G401 (cell line): Measurements from ENCODE around the gene PCDHGB6. TPM values are rescaled to one million over a fixed set of nuclear protein-coding genes. Genes with fewer than 3 reads are reported as not detected.
"Not testable (repeated sequence)": the region's sequence is repeated elsewhere in the genome, so short reads cannot be mapped to it uniquely, and the experiment has no call there.

Source experiments
- DNase-seq: peaks from one replicate; pipeline ENCODE4 v3.0.0-alpha.2; 2015; ENCODE audit warnings: low spot score
- in situ Hi-C: cut with HindIII; loops from 2 replicates; pipeline ENCODE4 v1.10.0; 2016; ENCODE audit warnings: low sequenced_read_pairs, mixed read lengths
- total RNA-seq: library from RNA; depleted of rRNA; stranded (reverse); fragments of >200 nt; shearing (Covaris generic); gene quantifications from 2 replicates; pipeline ENCODE4 v1.2.3, GENCODE V29; 2014

PCDHGB6 gene
- total RNA-seq, 1 experiment from 2014 or later, result not detected

DNA sequence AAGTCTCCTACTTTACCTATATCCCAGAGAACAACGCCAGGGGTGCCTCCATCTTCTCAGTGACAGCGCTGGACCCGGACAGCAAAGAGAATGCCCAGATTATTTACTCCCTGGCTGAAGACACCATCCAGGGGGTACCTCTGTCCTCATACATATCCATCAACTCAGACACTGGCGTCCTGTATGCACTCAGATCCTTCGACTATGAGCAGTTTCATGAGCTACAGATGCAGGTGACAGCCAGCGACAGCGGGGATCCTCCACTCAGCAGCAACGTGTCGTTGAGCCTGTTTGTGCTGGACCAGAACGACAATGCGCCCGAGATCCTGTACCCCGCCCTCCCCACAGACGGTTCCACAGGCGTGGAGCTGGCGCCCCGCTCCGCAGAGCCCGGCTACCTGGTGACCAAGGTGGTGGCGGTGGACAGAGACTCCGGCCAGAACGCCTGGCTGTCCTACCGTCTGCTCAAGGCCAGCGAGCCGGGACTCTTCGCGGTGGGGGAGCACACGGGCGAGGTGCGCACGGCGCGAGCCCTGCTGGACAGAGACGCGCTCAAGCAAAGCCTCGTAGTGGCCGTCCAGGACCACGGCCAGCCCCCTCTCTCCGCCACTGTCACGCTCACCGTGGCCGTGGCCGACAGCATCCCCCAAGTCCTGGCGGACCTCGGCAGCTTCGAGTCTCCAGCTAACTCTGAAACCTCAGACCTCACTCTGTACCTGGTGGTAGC lies 6.9 kb downstream of the PCDHGB6 start:
- in situ Hi-C loops, DNase-seq: not testable (repeated sequence)

DNA sequence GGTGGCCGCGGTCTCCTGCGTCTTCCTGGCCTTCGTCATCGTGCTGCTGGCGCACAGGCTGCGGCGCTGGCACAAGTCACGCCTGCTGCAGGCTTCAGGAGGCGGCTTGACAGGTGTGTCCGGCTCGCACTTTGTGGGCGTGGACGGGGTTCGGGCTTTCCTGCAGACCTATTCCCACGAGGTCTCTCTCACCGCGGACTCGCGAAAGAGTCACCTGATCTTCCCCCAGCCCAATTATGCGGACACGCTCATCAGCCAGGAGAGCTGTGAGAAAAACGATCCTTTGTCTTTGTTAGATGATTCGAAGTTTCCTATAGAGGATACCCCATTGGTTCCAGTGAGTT lies 7.4 kb downstream of the PCDHGB6 start:
- in situ Hi-C loops, DNase-seq: not testable (repeated sequence)

DNA sequence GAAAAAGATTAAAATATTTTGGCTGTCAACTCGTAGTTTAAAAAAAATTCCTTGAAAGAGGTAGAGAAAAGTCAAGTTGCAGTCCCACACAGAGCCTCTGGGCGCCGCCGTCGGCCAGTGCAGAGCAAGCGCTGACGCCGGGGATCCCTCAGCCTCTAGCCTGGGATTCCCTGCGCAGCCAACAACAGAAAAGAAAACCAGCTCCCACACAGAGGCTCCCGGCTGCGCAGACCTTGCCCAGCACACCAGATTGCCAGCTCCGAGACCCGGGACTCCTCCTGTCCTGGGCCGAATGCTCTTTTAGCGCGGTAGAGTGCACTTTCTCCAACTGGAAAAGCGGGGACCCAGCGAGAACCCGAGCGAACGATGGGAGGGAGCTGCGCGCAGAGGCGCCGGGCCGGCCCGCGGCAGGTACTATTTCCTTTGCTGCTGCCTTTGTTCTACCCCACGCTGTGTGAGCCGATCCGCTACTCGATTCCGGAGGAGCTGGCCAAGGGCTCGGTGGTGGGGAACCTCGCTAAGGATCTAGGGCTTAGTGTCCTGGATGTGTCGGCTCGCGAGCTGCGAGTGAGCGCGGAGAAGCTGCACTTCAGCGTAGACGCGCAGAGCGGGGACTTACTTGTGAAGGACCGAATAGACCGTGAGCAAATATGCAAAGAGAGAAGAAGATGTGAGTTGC lies 9.8 kb downstream of the PCDHGB6 start, which contains the start of gene PCDHGB7:
PCDHGB7 (plus strand) TSS at position 184 of the 679 bp plus-strand sequence; CDS start at position 367, 183 bp downstream.
- DNase-seq, result peak; percentile 67
- in situ Hi-C loops, result not testable (repeated sequence)

DNA sequence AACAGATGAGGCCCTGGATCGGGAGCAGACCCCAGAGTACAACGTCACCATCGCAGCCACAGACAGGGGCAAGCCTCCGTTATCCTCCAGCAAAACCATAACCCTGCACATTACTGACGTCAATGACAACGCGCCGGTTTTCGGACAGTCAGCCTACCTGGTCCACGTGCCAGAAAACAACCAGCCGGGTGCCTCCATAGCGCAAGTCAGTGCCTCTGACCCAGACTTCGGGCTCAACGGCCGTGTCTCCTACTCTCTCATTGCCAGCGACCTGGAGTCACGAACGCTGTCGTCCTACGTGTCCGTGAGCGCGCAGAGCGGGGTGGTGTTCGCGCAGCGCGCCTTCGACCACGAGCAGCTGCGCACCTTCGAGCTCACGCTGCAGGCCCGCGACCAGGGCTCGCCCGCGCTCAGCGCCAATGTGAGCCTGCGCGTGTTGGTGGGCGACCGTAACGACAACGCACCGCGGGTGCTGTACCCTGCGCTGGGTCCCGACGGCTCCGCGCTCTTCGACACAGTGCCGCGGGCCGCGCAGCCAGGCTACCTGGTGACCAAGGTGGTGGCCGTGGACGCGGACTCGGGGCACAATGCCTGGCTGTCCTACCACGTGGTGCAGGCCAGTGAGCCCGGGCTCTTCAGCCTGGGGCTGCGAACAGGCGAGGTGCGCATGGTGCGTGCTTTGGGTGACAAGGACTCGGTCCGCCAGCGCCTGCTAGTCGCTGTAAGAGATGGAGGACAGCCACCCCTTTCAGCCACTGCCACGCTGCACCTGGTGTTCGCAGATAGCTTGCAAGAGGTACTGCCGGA lies 11.5 kb downstream of the PCDHGB6 start:
- DNase-seq, result no peak
- in situ Hi-C loops, result no loop called here

DNA sequence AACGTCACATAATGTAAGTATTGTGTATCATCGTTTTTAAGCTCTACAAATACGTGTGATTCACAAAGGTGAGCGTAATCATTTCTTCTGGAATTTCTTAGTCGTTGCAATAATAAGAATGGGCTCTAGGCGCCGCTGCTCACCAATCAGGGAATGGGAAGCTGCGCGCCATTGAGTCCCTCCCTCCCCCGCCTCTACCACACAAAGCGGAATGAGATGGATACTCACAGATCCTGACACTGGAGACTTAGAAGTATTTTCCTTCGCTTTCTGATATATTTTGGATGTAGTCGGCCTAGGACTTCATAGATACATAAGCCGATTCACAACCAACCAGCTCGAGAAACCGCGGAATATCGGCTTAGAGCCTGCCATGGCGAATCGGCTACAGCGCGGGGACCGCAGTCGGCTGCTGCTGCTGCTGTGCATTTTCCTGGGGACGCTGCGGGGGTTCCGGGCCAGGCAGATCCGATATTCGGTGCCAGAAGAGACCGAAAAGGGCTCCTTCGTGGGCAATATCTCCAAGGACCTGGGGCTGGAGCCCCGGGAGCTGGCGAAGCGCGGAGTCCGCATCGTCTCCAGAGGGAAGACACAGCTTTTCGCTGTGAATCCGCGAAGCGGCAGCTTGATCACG lies 13.2 kb downstream of the PCDHGB6 start, which contains the start of gene PCDHGA11:
PCDHGA11 (plus strand) TSS at position 197 of the 634 bp plus-strand sequence; CDS start at position 374, 177 bp downstream.
- no peak for DNase-seq
- in situ Hi-C loops, result no loop called here

DNA sequence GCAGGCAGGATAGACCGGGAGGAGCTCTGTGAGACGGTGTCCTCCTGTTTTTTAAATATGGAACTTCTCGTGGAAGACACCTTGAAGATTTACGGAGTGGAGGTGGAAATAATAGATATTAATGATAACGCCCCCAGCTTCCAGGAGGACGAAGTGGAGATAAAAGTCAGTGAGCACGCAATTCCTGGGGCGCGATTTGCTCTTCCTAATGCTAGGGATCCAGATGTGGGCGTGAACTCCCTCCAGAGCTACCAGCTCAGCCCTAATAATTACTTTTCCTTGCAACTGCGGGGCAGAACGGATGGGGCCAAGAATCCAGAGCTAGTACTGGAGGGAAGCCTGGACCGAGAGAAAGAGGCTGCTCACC lies 13.7 kb downstream of the PCDHGB6 start:
- in situ Hi-C loops, result no loop called here
- no peak for DNase-seq

DNA sequence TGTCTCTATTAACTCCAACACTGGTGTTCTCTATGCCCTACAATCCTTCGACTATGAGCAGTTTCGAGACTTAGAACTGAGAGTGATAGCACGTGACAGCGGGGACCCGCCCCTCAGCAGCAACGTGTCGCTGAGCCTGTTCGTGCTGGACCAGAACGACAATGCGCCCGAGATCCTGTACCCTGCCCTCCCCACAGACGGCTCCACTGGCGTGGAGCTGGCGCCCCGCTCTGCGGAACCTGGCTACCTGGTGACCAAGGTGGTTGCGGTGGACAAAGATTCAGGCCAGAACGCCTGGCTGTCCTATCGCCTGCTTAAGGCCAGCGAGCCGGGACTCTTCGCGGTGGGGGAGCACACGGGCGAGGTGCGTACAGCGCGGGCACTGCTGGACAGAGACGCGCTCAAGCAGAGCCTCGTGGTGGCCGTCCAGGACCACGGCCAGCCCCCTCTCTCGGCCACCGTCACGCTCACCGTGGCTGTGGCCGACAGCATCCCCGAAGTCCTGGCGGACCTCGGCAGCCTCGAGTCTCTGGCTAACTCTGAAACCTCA lies 15.0 kb downstream of the PCDHGB6 start:
- in situ Hi-C loops, result no loop called here
- no peak for DNase-seq

DNA sequence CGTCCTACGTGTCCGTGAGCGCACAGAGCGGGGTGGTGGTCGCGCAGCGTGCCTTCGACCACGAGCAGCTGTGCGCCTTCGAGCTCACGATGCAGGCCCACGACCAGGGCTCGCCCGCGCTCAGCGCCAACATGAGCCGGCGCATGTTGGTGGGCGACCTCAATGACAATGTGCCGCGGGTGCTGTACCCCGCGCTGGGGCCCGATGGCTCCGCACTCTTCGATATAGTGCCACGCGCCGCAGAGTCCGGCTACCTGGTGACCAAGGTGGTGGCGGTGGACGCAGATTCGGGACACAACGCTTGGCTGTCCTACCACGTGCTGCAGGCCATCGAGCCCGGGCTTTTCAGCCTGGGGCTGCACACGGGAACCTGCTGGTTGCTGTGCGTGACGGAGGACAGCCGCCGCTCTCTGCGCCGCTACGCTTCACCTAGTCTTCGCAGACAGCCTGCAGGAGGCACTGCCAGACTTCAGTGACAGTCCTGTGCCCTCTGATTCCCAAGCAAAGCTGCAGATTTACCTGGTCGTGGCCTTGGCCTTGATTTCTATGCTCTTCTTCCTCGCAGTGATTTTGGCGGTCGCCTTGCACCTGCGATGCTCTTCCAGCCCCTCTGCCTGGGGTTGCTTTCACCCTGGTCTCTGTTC lies 20.1 kb downstream of the PCDHGB6 start:
- DNase-seq, result no peak
- in situ Hi-C loops, result no loop called here

DNA sequence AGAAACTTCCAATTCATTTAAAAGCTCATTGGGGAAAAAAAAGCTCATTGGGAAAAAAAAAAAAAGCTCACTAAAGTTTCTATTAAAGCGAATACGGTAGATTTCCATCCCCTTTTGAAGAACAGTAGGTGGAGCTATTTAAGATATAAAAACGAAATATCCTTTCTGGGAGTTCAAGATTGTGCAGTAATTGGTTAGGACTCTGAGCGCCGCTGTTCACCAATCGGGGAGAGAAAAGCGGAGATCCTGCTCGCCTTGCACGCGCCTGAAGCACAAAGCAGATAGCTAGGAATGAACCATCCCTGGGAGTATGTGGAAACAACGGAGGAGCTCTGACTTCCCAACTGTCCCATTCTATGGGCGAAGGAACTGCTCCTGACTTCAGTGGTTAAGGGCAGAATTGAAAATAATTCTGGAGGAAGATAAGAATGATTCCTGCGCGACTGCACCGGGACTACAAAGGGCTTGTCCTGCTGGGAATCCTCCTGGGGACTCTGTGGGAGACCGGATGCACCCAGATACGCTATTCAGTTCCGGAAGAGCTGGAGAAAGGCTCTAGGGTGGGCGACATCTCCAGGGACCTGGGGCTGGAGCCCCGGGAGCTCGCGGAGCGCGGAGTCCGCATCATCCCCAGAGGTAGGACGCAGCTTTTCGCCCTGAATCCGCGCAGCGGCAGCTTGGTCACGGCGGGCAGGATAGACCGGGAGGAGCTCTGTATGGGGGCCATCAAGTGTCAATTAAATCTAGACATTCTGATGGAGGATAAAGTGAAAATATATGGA lies 22.7 kb downstream of the PCDHGB6 start, which contains the start of gene PCDHGA12:
PCDHGA12 (plus strand) TSS at position 176 of the 782 bp plus-strand sequence; CDS start at position 429, 253 bp downstream.
- DNase-seq, result peak; percentile 23
- in situ Hi-C loops, result no loop called here

DNA sequence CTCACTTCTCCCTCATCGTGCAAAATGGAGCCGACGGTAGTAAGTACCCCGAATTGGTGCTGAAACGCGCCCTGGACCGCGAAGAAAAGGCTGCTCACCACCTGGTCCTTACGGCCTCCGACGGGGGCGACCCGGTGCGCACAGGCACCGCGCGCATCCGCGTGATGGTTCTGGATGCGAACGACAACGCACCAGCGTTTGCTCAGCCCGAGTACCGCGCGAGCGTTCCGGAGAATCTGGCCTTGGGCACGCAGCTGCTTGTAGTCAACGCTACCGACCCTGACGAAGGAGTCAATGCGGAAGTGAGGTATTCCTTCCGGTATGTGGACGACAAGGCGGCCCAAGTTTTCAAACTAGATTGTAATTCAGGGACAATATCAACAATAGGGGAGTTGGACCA lies 23.5 kb downstream of the PCDHGB6 start:
- DNase-seq, result no peak
- in situ Hi-C loops, result no loop called here

DNA sequence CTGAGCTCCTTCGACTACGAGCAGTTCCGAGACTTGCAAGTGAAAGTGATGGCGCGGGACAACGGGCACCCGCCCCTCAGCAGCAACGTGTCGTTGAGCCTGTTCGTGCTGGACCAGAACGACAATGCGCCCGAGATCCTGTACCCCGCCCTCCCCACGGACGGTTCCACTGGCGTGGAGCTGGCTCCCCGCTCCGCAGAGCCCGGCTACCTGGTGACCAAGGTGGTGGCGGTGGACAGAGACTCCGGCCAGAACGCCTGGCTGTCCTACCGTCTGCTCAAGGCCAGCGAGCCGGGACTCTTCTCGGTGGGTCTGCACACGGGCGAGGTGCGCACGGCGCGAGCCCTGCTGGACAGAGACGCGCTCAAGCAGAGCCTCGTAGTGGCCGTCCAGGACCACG lies 24.5 kb downstream of the PCDHGB6 start:
- in situ Hi-C loops, result not testable (repeated sequence)

DNA sequence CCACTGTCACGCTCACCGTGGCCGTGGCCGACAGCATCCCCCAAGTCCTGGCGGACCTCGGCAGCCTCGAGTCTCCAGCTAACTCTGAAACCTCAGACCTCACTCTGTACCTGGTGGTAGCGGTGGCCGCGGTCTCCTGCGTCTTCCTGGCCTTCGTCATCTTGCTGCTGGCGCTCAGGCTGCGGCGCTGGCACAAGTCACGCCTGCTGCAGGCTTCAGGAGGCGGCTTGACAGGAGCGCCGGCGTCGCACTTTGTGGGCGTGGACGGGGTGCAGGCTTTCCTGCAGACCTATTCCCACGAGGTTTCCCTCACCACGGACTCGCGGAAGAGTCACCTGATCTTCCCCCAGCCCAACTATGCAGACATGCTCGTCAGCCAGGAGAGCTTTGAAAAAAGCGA lies 24.9 kb downstream of the PCDHGB6 start:
- in situ Hi-C loops, result not testable (repeated sequence)

More for the DNA sequence above, 24.5 kb downstream of the PCDHGB6 start:
- not testable (repeated sequence) for DNase-seq

DNA sequence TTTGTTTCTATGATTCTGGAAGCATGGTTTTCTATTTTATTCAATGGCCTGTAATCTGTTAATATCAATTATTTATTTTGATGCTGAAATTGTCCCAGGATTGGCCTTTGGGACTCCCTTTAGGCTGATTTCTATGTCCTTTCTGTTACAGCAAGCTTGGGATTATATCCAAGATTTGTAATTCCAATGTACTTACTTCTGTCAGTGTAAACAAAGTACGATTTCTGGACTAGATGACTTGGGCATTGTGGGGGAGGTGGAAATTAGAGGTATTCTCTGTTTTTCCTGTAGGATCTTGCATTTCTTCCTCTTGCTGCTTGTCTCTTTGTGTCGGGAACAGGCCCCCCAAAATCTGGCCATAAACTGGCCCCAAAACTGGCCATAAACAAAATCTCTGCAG lies 26.2 kb downstream of the PCDHGB6 start:
- in situ Hi-C loops, result no loop called here
- DNase-seq, result no peak

More for the DNA sequence above, 24.9 kb downstream of the PCDHGB6 start:
- DNase-seq, result not testable (repeated sequence)

DNA sequence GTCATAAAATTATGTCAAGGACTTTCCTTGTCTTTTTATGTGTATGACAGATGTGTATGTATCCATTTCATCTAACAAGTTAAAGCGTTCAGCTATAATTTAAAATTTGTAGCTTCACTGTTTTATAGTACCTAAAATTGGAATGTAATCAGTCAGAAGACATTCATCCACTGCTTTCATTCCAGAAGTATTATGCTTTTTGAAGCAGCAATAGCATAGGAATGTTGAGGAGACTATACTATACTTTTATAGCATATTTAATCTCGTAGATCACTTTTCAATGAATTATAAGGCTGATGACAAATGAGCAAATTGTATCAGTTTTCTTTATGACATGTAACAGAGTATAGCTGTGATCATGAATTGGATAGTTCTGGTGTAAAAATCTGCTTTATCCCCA lies 29.4 kb downstream of the PCDHGB6 start:
- no peak for DNase-seq
- in situ Hi-C loops, result no loop called here

DNA sequence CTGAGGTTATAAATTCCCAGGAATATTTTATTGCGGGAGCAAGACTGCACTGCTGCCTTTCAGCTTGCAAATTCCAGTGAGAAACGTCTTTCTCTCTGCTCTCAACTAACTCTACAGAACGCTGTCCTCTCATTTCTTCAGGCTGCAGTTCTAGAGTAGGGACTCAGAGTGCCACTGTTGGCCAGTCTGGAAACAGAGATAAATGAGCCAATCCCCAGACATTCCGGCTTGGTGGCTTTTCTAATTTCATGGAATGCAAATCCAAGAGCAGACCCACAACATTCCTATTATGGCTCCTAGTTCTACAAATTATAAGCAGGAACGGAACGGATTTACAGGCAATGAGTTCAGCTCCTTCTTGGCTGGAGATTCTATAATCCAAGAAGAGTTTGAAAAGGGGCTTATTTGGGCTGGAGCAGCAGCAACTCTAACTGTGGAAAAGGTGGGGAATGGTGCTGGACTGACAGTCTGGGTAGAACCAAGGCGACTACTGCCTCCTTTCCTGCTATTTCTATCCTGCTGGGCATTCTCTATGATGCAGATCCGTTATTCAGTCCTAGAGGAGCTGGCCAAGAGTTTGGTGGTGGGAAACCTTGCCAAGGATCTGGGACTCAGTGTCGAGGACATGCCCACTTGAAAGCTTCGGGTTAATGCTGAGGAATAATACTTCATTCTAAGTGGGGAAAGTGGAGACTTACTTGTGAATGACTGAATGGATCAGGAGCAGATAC lies 31.8 kb downstream of the PCDHGB6 start:
- in situ Hi-C loops, result no loop called here
- DNase-seq, result peak; percentile 2

DNA sequence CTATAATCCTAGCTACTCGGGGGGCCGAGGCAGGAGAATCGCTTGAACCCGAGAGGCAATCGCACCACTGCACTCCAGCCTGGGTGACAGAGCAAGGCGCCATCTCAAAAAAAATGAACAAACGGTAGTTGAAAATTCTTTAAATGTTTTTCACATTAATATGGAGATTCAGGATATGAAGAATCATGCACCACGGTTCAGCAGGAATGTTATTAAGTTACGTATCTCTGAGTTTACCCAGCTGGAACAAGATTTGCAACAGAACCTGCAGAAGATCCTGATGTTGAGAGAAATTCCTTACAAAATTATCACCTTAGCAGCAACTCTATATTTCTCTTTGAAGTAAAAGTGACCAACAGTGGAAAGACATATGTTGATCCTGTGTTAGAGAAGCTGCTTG lies 32.5 kb downstream of the PCDHGB6 start:
- DNase-seq, result no peak
- in situ Hi-C loops, result no loop called here

DNA sequence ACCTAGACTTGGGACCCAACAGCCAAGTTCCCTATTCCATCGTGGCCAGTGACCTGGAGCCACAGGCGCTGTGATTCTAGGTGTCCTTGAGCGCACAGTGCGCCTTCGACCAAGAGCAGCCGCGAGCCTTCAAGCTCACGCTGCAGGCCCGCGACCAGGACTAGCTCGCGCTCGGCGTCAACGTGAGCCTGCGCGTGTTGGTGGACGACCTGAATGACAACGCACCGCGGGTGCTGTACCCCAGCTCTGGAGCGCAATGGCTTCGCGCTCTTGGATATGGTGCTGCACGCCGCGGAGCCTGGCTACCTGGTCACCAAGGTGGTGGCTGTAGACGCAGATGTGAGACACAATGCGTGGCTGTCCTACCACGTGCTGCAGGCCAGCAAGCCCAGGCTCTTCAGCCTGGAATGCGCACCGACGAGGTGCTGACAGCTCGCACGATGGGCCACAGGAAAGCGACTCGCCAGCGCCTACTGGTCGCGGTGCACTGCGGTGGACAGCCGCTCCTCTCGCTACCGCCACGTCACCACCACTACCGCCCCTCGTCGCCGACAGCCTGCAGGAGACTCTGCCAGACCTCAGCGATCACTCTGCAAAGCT lies 33.9 kb downstream of the PCDHGB6 start:
- in situ Hi-C loops, result no loop called here
- DNase-seq, result no peak
